Mesodermal cell (in vitro differentiated cells): Measurements from ENCODE around the gene PSENEN.
"Not testable (repeated sequence)": the region's sequence is repeated elsewhere in the genome, so short reads cannot be mapped to it uniquely, and the experiment has no call there.

Experiments used
- H3K27ac ChIP-seq: 2 replicates; pipeline ENCODE4 v1.7.0; 2013; ENCODE audit warnings: mild to moderate bottlenecking, low read depth, low read length, moderate library complexity; ENCODE audit not compliant: severe bottlenecking
- H3K36me3 ChIP-seq: 2 replicates; pipeline ENCODE4 v1.7.1; 2013; ENCODE audit warnings: mild to moderate bottlenecking, low read length, moderate library complexity; ENCODE audit not compliant: control insufficient read depth, insufficient read depth
- H3K4me1 ChIP-seq: one replicate; pipeline ENCODE4 v1.7.1; 2013; ENCODE audit warnings: mild to moderate bottlenecking, low read length; ENCODE audit not compliant: insufficient read depth, control insufficient read depth, poor library complexity, severe bottlenecking
- H3K4me3 ChIP-seq: 2 replicates; pipeline ENCODE4 v1.7.0; 2013; ENCODE audit warnings: low read length, control low read depth, mild to moderate bottlenecking; ENCODE audit not compliant: insufficient read depth, poor library complexity, severe bottlenecking; ENCODE audit errors: extremely low read depth
- H3K9me3 ChIP-seq: 2 replicates; pipeline ENCODE4 v1.7.1; 2013; ENCODE audit warnings: mild to moderate bottlenecking, low read length, moderate library complexity; ENCODE audit not compliant: control insufficient read depth
- WGBS, 2 experiments: methylation state at CpG; one replicate each; pipeline ENCODE4 v1.1.5; 2013; ENCODE audit warnings: missing lambda C conversion rate in 2 of 2; ENCODE audit not compliant: insufficient coverage in 2 of 2; 5-methylcytosine and 5-hydroxymethylcytosine counted together

PSENEN gene

DNA sequence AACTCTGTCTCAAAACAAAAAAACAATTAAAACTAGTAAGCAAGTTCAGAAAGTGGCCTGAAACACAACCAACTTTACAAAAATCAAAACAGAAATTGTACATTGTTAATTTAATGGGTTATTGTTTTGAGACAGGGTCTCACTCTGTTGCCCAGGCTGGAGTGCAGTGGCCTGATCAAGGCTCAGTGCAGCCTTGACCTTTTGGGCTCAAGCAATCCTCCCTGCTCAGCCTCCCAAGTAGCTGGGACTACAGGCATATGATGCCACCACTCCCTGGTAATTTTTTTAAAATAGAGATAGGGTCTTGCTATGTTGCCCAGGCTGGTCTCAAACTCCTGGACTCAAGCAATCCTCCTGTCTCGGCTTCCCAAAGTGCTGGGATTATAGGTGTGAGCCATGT is 50.1 kb downstream of the PSENEN start:
- not testable (repeated sequence) for H3K4me1 ChIP-seq, H3K9me3 ChIP-seq, H3K4me3 ChIP-seq, H3K27ac ChIP-seq, H3K36me3 ChIP-seq
- no CpG with 5 or more reads among the region's 1 CpG for WGBS, 2 experiments
